Measurements from ENCODE around the gene CCDC188. TPM values are rescaled to one million over a fixed set of nuclear protein-coding genes. Genes with fewer than 3 reads are reported as not detected.

CCDC188 gene
- total RNA-seq (2016; rRNA removed; fragmentation: Illumina TruSeq; extraction: Trizol) (not detected in 2 replicates), polyA plus RNA-seq (2011; rRNA removed) (not detected in 2 replicates), polyA minus RNA-seq (2011; rRNA and poly(A)+ RNA removed; ENCODE audit: low replicate concordance) (not detected in 2 replicates), Bru-seq, nascent RNA (not detected), BruChase-seq, experiment 1, labeled RNA remaining after a 6-hour chase (not detected), BruChase-seq, experiment 2, labeled RNA remaining after a 2-hour chase (not detected)
- total RNA-seq (2016; cell fraction: cytosol; rRNA removed; fragmentation: Illumina TruSeq; extraction: Trizol; ENCODE audit: low read depth), result not detected in 2 replicates
- total RNA-seq (2016; cell fraction: insoluble cytoplasmic fraction; rRNA removed; fragmentation: Illumina TruSeq; extraction: Trizol), result not detected in 2 replicates
- total RNA-seq (2016; cell fraction: membrane; rRNA removed; fragmentation: Illumina TruSeq; extraction: Trizol), result not detected in 2 replicates
- total RNA-seq (2016; cell fraction: nucleus; rRNA removed; fragmentation: Illumina TruSeq; extraction: Trizol), result not detected in 2 replicates
- polyA plus RNA-seq (2011; cell fraction: cytosol; rRNA removed), result not detected in 2 replicates
- polyA plus RNA-seq (2011; cell fraction: nucleus; rRNA removed), result not detected in 2 replicates
- polyA plus RNA-seq (2012), result not detected in 2 replicates
- not detected in 2 replicates for polyA plus RNA-seq (2016; cell fraction: cytosol; fragmentation: Illumina TruSeq; extraction: Trizol; ENCODE audit: low read depth)
- not detected in 2 replicates for polyA plus RNA-seq (2016; cell fraction: insoluble cytoplasmic fraction; fragmentation: Illumina TruSeq; extraction: Trizol; ENCODE audit: low read depth)
- polyA plus RNA-seq (2016; cell fraction: membrane; fragmentation: Illumina TruSeq; extraction: Trizol; ENCODE audit: low read depth), result not detected in 2 replicates
- polyA plus RNA-seq (2016; cell fraction: nucleus; fragmentation: Illumina TruSeq; extraction: Trizol; ENCODE audit: insufficient read depth, low read depth), result not detected in 2 replicates
- not detected in 2 replicates for polyA minus RNA-seq (2011; cell fraction: cytosol; rRNA and poly(A)+ RNA removed)
- polyA minus RNA-seq (2011; cell fraction: nucleus; rRNA and poly(A)+ RNA removed), result not detected in 2 replicates
- long read RNA-seq, experiment 1, result 0 reads
- long read RNA-seq, experiment 2, result 0 reads

DNA sequence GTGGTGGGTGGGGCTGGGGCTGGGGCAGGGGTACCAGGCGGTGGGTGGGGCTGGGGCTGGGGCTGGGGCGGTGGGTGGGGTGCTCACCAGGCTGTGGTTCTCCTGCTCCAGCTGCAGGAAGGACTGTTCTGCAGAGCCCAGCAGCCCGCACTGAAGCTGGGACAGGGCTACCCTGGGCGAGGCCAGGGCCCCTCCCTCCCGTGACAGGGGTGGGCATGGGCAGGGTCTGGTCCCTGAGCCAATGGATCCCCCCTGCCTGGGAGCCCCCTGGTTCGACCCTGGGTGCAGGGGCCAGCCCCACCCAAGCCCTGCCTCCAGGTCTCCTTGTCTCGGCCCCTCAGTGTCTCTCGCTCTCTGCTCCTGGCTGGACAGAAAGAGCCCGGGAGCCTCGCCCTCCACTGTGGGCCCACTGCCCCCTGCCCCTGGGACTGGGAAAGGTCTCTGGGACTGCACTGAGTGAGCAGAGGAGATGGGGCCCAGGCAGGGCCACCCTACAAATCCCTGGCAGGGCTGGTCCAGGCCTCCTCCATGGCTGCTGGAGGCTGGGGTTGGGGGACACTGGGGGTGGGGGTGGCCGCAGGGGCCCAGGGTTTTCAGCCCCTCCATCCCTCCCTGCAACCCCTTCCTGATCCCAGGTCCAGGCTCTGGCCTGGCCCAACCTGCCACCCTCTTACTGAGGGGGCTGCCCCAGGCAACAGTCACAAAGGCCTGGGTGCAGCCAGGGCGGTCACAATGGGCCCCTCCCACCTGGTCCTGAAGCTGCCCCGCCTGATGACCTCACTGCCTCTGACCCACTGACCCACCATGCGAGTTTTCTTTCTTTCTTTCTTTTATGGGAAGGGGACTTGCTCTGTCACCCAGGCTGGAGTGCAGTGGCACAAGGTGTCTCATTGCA lies at the start of gene CCDC188:
TSS of gene CCDC188 (minus strand) at position 675 of the 895 bp plus-strand sequence. CDS start at position 606, 69 bp downstream.
- intact Hi-C loops (cut with micrococcal nuclease; ENCODE audit: unreplicated experiment) (no loop called here), in situ Hi-C loops (cut with HindIII; ENCODE audit: extremely low pct_ligation_motif_present, low pct_unique_long_range_greater_than_20kb) (loop anchor here (10.0 to 25.0 kb wide), 2 partner anchors 84 to 1188 kb away; no protein-coding TSS in a partner anchor)
- Histone ChIP-seq H2AFZ (ENCODE audit: low read length) (no peak within 1 kb of the TSS), H3K27me3 (ENCODE audit: control insufficient read depth in 1 of 2, insufficient read depth in 2 of 2, low read length in 2 of 2) (peaks cover 10 to 27% of the 10 kb centered on the region in 2 experiments), H4K20me1 (ENCODE audit: insufficient read depth, low read length) (no peaks in the 10 kb centered on the region), H3K4me3 (replicated peaks in 1 of 3; ENCODE audit: insufficient read depth in 1 of 3, low read depth in 2 of 3, low read length in 3 of 3) (no peak within 1 kb of the TSS), H3K36me3 (replicated peaks in 1 of 2; ENCODE audit: control insufficient read depth in 1 of 2, insufficient read depth in 2 of 2, low read length in 2 of 2) (no peaks in the 10 kb centered on the region), H3K27ac (ENCODE audit: extremely low read length, insufficient read depth, low read length) (no peak within 1 kb of the TSS), H3K4me1 (ENCODE audit: insufficient read depth, low read length) (0 out of 2 replicates have a peak, but pooled peaks cover 12% of the 10 kb centered on the region), H3K4me2 (ENCODE audit: low read depth, low read length) (no peak within 1 kb of the TSS), H3K79me2 (ENCODE audit: insufficient read depth, low read length) (no peaks in the 10 kb centered on the region), H3K9me3 (ENCODE audit: low read length) (no peaks in the 10 kb centered on the region), H3K9ac (ENCODE audit: insufficient read depth, low read depth, low read length) (no peak within 1 kb of the TSS)
- no peak for ATAC-seq
- POLR2A ChIA-PET, result interaction anchor here (0.6 kb wide), 1 partner anchor 208 kb away, joined by 3 read pairs; no protein-coding TSS in a partner anchor
- TF ChIP-seq KMT2A (CRISPR knock-in tag; IDR thresholded peaks at IDR 0.05) (no peak), ZNF563 (CRISPR knock-in tag; IDR thresholded peaks at IDR 0.05) (no peak), NCOA2 (CRISPR knock-in tag; IDR thresholded peaks at IDR 0.05) (no peak), ETV5 (CRISPR knock-in tag; IDR thresholded peaks at IDR 0.05; ENCODE audit: borderline replicate concordance) (no peak), NFYB (CRISPR knock-in tag; IDR thresholded peaks at IDR 0.05) (no peak), ZNF383 (CRISPR knock-in tag; IDR thresholded peaks at IDR 0.05; ENCODE audit: borderline replicate concordance) (no peak), ZNF430 (CRISPR knock-in tag; IDR thresholded peaks at IDR 0.05) (no peak), PHB2 (IDR thresholded peaks at IDR 0.05; ENCODE audit: partially characterized antibody) (no peak), IKZF4 (CRISPR knock-in tag; IDR thresholded peaks at IDR 0.05; ENCODE audit: borderline replicate concordance, low read depth, not compliant biosample characterization) (no peak), NFKBIZ (CRISPR knock-in tag; IDR thresholded peaks at IDR 0.05) (no peak)
- TF ChIP-seq, protein P1, sequence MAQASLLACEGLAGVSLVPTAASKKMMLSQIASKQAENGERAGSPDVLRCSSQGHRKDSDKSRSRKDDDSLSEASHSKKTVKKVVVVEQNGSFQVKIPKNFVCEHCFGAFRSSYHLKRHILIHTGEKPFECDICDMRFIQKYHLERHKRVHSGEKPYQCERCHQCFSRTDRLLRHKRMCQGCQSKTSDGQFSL (CRISPR knock-in tag; IDR thresholded peaks at IDR 0.05), result no peak
- no peak for FAIRE-seq
- no peak for DNase-seq (ENCODE audit: low spot score)
- 22% methylated on average over 8 of the region's 14 CpGs for WGBS (ENCODE audit: low lambda C conversion rate)
- BruUV-seq (replicated peaks), result no TSS peak
- CTCF ChIA-PET (ENCODE audit: low intra/inter-chr PET ratio, low total read pairs), result no interaction called here
